MCF 10A (cell line): ENCODE results near the gene PLA2G4B. TPM values are rescaled to one million over a fixed set of nuclear protein-coding genes. Genes with fewer than 3 reads are reported as not detected.

Source experiments
- BruUV-seq: library from RNA; stranded (reverse); fragments of 400-500 nt; replicated peaks from 2 replicates; lab custom pipeline; 2021; lab: Mats Ljungman, UMichigan
- CTCF ChIA-PET: fragments of 300-600 bp; sonication (Branson Sonifier 250); formaldehyde crosslinking; extraction: SDS; loops from one replicate; lab custom pipeline; 2021; ENCODE audit warnings: antibody characterized with exemption, inconsistent platforms; lab: Yijun Ruan, JAX
- POLR2A ChIA-PET: fragments of 300-600, 350-650 bp; sonication (Branson Sonifier 250); formaldehyde crosslinking; extraction: SDS; loops from one replicate; lab custom pipeline; 2020; ENCODE audit warnings: antibody characterized with exemption, inconsistent platforms; lab: Yijun Ruan, JAX
- DNase-seq: peaks from one replicate; pipeline ENCODE4 v3.0.0-alpha.2; 2018; ENCODE audit not compliant: unreplicated experiment
- H3K27ac Mint-ChIP-seq: one replicate; pipeline ENCODE4 v1.8.0; 2022; ENCODE audit warnings: mild to moderate bottlenecking, low read depth, mixed read lengths; ENCODE audit not compliant: unreplicated experiment
- H3K27me3 Mint-ChIP-seq: one replicate; pipeline ENCODE4 v1.8.0; 2022; ENCODE audit warnings: mixed read lengths; ENCODE audit not compliant: insufficient read depth, unreplicated experiment
- H3K36me3 Mint-ChIP-seq: one replicate; pipeline ENCODE4 v1.8.0; 2022; ENCODE audit warnings: mild to moderate bottlenecking, moderate library complexity, mixed read lengths; ENCODE audit not compliant: insufficient read depth, unreplicated experiment
- H3K4me1 Mint-ChIP-seq: one replicate; pipeline ENCODE4 v1.8.0; 2022; ENCODE audit warnings: mixed read lengths; ENCODE audit not compliant: insufficient read depth, unreplicated experiment
- H3K4me3 Mint-ChIP-seq: one replicate; pipeline ENCODE4 v1.8.0; 2022; ENCODE audit warnings: mild to moderate bottlenecking, moderate library complexity, mixed read lengths; ENCODE audit not compliant: unreplicated experiment
- H3K9me3 Mint-ChIP-seq: one replicate; pipeline ENCODE4 v1.8.0; 2022; ENCODE audit warnings: mixed read lengths; ENCODE audit not compliant: unreplicated experiment
- intact Hi-C: fragments of 100-400 bp; cut with micrococcal nuclease; formaldehyde crosslinking; loops from 2 replicates; pipeline ENCODE4 v1.14.1; 2022
- total RNA-seq: library from RNA; stranded (reverse); gene quantifications from 2 replicates; pipeline ENCODE4 v1.2.3, GENCODE V29; 2022
- TF ChIP-seq, protein P1 (sequence below): fragments of 200-600 bp; IDR thresholded peaks from one replicate; pipeline ENCODE4 v1.8.0; 2022; ENCODE audit warnings: antibody characterized with exemption, mild to moderate bottlenecking; ENCODE audit not compliant: unreplicated experiment

PLA2G4B gene
- total RNA-seq, 1 experiment from 2014 or later = 3.8 TPM

DNA sequence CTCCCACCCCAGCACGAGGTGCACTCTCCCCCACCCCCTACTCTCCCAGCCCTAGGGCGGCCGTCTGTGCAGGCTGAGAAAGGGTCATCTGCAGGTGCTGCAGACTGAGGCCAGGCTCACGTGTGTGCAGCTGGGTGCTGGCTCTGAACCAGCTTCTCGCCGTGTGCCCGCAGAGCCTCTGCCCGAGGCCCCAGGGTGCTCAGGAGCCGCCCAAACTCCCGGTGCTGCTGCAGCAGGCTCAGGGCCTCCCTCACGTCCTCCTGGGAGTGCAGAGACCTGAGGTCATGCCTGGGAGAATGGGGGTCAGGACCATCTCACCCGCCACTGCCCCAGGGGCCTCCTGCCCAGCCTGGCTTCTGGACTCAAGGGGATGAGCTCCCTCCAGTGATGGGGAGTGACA is 38.0 kb downstream of the PLA2G4B start:
- CTCF ChIA-PET = interaction anchor here (0.7 to 1.0 kb wide), 2 partner anchors 12 to 28 kb away, joined by 3 read pairs; no protein-coding TSS in a partner anchor
- Mint-ChIP-seq H3K36me3 (no peaks in the 10 kb centered on the region), H3K4me3 (no peak overlapping the region), H3K4me1 (peaks cover 9% of the 10 kb centered on the region), H3K9me3 (no peaks in the 10 kb centered on the region), H3K27me3 (no peaks in the 10 kb centered on the region), H3K27ac (no peak overlapping the region)
- POLR2A ChIA-PET = no interaction called here
- no TSS peak for BruUV-seq
- no peak for DNase-seq
- TF ChIP-seq, protein P1, sequence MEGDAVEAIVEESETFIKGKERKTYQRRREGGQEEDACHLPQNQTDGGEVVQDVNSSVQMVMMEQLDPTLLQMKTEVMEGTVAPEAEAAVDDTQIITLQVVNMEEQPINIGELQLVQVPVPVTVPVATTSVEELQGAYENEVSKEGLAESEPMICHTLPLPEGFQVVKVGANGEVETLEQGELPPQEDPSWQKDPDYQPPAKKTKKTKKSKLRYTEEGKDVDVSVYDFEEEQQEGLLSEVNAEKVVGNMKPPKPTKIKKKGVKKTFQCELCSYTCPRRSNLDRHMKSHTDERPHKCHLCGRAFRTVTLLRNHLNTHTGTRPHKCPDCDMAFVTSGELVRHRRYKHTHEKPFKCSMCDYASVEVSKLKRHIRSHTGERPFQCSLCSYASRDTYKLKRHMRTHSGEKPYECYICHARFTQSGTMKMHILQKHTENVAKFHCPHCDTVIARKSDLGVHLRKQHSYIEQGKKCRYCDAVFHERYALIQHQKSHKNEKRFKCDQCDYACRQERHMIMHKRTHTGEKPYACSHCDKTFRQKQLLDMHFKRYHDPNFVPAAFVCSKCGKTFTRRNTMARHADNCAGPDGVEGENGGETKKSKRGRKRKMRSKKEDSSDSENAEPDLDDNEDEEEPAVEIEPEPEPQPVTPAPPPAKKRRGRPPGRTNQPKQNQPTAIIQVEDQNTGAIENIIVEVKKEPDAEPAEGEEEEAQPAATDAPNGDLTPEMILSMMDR = no peak
- intact Hi-C loops = no loop called here

DNA sequence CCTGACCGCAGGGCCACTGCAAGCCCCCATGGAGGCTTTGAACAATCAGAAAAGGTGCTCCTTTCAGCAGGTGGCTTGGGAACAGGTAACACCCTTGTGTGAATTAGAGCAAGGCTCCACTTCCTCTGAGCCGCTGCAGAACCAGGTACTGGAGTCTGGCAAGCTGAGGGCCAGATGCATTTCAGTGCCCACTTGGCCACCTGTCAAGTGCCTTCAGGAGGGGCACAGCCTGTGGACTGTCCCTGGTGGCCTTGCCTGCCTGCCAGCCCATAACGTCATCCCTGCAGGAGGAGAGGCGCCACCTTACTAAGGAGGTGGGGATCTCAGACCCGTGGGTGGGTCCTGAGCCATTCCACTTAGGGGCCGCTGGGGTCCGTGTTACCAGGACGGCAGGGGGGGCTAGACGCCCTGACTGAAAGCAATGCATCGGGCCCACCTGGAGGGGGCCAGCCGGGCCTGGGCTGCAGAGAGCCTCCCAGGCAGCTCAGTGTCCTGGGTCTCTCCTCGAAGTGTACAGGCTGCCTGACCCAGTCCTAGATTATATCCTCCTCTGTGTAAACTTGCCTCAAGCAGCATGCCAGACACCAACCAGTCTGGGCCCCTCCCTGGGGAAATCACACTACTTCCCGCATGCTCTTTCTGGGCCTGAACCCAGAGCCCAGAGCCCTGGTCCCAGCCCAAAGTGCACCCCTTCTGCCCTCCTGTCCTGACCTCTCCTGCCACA is 39.1 kb downstream of the PLA2G4B start:
- TF ChIP-seq, protein P1 = no peak
- Mint-ChIP-seq H3K9me3 (no peaks in the 10 kb centered on the region), H3K36me3 (no peaks in the 10 kb centered on the region), H3K27me3 (no peaks in the 10 kb centered on the region), H3K4me3 (no peak overlapping the region), H3K4me1 (peaks cover 2% of the 10 kb centered on the region), H3K27ac (no peak overlapping the region)
- intact Hi-C loops = no loop called here
- BruUV-seq = no TSS peak
- ChIA-PET CTCF (interaction anchor here (0.5 kb wide), 1 partner anchor 197 kb away, joined by 3 read pairs; no protein-coding TSS in a partner anchor), POLR2A (no interaction called here)
- no peak for DNase-seq

DNA sequence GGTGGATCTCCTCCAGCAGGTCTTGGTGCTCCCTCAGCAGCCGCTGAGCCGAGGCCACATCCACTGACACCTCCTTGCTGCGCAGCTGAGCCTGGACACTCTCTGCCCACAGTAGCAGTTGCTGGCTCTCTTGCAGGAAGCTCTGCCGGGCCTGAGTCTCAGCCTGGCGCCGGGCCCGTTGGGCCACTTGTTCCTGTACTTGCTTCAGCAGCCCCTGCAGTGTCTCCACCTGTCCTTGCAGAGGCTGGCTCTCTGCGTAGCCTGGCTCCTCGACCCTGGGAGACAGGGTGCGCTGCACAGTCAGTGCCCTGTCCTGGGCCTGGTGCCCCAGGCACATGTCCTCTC is 39.7 kb downstream of the PLA2G4B start:
- no peak for DNase-seq
- H3K27ac Mint-ChIP-seq = no peak overlapping the region
- TF ChIP-seq, protein P1 = no peak
- no peaks in the 10 kb centered on the region for H3K9me3 Mint-ChIP-seq
- H3K4me1 Mint-ChIP-seq = no peaks in the 10 kb centered on the region
- H3K36me3 Mint-ChIP-seq = no peaks in the 10 kb centered on the region
- CTCF ChIA-PET = no interaction called here
- no peaks in the 10 kb centered on the region for H3K27me3 Mint-ChIP-seq
- POLR2A ChIA-PET = no interaction called here
- no peak overlapping the region for H3K4me3 Mint-ChIP-seq
- BruUV-seq = no TSS peak
- intact Hi-C loops = no loop called here

DNA sequence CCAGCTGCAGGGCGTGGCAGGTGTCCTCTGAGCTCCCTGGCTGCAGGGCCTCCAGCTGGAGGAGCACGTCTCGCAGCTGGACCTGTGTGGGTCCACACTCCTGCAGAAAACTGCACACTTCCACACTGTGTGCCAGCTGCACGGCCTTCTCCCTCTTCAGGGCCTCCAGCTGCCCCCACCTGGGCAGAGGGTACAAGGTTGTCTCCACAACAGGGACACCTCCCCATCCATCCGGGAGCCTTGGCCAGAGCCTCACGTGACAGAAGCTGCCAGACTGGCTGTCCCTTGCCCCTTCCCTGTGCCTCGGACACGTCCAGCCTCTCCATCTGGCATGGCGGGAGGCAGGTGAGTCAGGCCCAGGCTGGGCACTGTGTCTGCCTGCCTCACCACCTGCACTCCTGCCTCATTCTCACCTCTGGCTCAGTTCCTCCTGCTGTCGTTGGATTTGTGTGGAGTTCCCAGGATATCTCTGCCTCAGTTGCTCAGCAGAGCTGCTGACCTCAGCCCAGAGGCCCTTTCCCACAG is 40.7 kb downstream of the PLA2G4B start:
- CTCF ChIA-PET = no interaction called here
- no peak overlapping the region for H3K27ac Mint-ChIP-seq
- no peak for DNase-seq
- intact Hi-C loops = no loop called here
- no peaks in the 10 kb centered on the region for H3K9me3 Mint-ChIP-seq
- TF ChIP-seq, protein P1 = no peak
- no peaks in the 10 kb centered on the region for H3K36me3 Mint-ChIP-seq
- no TSS peak for BruUV-seq
- POLR2A ChIA-PET = no interaction called here
- H3K27me3 Mint-ChIP-seq = no peaks in the 10 kb centered on the region
- H3K4me1 Mint-ChIP-seq = no peaks in the 10 kb centered on the region
- H3K4me3 Mint-ChIP-seq = no peak overlapping the region
